GM12874 (cell line): ENCODE data around the gene RBM5.

Experiments
- CTCF ChIP-seq: IDR thresholded peaks from 2 replicates; pipeline ENCODE4 v1.5.1; 2011; ENCODE audit warnings: low read depth, mild to moderate bottlenecking, control low read depth, low read length, moderate library complexity; ENCODE audit not compliant: insufficient read depth

Gene RBM5

DNA sequence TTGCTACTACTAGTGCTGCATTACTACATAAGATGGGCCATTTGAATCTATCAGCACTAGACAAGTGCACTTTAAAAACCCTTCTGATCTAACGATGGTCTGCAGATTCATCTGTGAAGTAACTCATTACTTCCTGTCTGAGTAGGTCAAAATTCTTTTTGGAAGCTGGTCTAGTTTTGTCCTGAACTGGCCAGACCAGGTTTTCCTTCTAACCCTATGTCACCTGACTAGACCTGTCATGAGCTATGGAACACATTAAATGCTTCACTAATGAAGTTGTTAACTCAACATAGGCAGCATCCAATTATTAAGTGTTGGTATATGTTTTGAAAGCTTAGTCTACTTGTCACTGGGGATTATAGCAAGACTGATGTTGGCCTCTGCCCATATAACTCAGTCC, 10.1 kb upstream of the RBM5 start:
- no peak for TF ChIP-seq CTCF

GRCh38 chr3:50089609-50089945, 858 bp downstream of the RBM5 start:
- TF ChIP-seq CTCF = no peak

GRCh38 chr3:50090984-50091383, 2.3 kb downstream of the RBM5 start:
- TF ChIP-seq CTCF = no peak

GRCh38 chr3:50095352-50095998, 6.8 kb downstream of the RBM5 start:
- TF ChIP-seq CTCF = no peak

DNA sequence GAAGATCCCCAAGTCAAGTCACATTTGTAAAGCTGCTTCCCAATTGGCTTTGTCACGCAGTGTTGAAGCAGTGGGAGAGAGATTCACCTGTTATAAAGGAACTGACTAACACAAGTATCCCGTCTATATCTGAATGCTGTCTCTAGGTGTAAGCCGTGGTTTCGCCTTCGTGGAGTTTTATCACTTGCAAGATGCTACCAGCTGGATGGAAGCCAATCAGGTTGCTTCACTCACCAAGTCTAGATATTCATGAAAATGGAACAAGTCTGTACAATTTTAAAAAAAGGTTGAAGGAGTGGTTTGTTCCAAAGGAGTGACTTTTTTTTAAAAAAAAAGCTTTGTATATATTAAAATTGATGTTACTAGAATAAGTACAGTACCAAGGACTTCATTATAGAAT, 11.7 kb downstream of the RBM5 start:
- TF ChIP-seq CTCF = no peak

GRCh38 chr3:50100956-50101845, 12.5 kb downstream of the RBM5 start:
- TF ChIP-seq CTCF = no peak

- no peak for TF ChIP-seq CTCF
Observed at GRCh38 chr3:50102558-50102957, 13.8 kb downstream of the RBM5 start.
